ENCODE measurements around the gene RPN2.

- no peak for TF ChIP-seq CTCF (IDR thresholded peaks at IDR 0.05)
- no peak for TF ChIP-seq POLR2A (IDR thresholded peaks at IDR 0.05)
Measured at GRCh38 chr20:37220731-37221130, 41.6 kb downstream of the RPN2 start.

Data from right lobe of liver (tissue), 4 donors.